AG04449 (cell line): ENCODE results near the gene YARS2.
"Not testable (repeated sequence)": the region's sequence is repeated elsewhere in the genome, so short reads cannot be mapped to it uniquely, and the experiment has no call there.

Experiments used
- CTCF ChIA-PET: fragments of 350-600 bp; formaldehyde crosslinking; extraction: SDS; loops from one replicate; lab custom pipeline; 2021; ENCODE audit warnings: antibody characterized with exemption; lab: Yijun Ruan, JAX
- POLR2A ChIA-PET: fragments of 400-600, 350-600 bp; formaldehyde crosslinking; extraction: SDS; loops from one replicate; lab custom pipeline; 2020; ENCODE audit warnings: antibody characterized with exemption, inconsistent platforms; lab: Yijun Ruan, JAX
- DNase-seq: peaks from one replicate; pipeline ENCODE4 v3.0.0-alpha.2; 2010; ENCODE audit warnings: low read depth, low spot score
- H3K4me3 ChIP-seq: 2 replicates; pipeline ENCODE4 v1.5.1; 2011; ENCODE audit warnings: low read depth, mild to moderate bottlenecking, control low read depth, low read length
- TF ChIP-seq, protein P1 (sequence below): IDR thresholded peaks from one replicate; pipeline ENCODE4 v1.5.1; 2011; ENCODE audit warnings: mild to moderate bottlenecking, moderate library complexity, low read length, control low read depth, inconsistent platforms; ENCODE audit not compliant: insufficient read depth; ENCODE audit errors: missing control alignments

YARS2 gene

DNA sequence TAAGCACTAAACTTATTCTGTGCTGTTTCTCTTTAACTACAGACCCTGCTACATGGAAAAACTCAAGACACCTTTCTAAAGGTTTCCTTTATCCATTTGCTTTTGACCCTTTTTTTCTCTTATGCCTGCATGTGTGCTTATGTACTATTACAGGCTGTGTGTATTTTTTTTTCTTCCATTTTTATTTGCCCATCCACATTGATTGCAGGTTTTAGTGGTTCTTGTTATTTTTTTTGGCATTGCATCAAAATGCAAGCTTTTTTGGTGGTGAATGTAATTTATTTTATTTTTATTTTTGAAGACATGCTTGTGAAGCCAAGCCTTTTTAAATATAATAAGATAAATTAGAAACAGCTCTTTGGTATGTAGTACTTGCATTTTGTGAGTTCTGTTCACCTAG, 49.9 kb downstream of the YARS2 start:
- no peak overlapping the region for H3K4me3 ChIP-seq
- TF ChIP-seq, protein P1, sequence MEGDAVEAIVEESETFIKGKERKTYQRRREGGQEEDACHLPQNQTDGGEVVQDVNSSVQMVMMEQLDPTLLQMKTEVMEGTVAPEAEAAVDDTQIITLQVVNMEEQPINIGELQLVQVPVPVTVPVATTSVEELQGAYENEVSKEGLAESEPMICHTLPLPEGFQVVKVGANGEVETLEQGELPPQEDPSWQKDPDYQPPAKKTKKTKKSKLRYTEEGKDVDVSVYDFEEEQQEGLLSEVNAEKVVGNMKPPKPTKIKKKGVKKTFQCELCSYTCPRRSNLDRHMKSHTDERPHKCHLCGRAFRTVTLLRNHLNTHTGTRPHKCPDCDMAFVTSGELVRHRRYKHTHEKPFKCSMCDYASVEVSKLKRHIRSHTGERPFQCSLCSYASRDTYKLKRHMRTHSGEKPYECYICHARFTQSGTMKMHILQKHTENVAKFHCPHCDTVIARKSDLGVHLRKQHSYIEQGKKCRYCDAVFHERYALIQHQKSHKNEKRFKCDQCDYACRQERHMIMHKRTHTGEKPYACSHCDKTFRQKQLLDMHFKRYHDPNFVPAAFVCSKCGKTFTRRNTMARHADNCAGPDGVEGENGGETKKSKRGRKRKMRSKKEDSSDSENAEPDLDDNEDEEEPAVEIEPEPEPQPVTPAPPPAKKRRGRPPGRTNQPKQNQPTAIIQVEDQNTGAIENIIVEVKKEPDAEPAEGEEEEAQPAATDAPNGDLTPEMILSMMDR: no peak
- CTCF ChIA-PET: interaction anchor here (1.5 kb wide), 1 partner anchor 16 kb away, joined by 3 read pairs; no protein-coding TSS in a partner anchor
- DNase-seq: no peak
- POLR2A ChIA-PET: no interaction called here

DNA sequence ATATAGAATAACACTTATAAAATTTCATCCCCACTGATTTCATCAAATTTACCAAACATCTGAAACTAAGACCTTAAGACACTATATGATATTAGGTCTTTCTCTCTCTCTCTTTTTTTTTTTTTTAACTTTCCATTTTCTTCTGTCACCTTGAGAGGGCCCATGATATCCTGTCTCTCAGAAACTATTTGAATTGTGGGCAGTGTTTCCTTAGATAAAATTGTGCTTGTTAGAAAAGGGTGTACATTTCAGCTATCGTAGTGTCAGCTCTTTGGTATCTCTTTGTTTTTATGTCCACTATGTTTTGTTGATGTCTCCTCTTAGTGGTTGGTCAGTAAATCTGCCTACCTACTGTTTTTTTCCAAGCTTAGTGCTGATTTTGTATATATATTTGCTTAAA, 52.8 kb downstream of the YARS2 start:
- ChIA-PET POLR2A (no interaction called here), CTCF (interaction anchor here (0.6 to 1.4 kb wide), 3 partner anchors 22 to 53 kb away, joined by 3 to 4 read pairs (median 3); partner anchors contain the start of gene YARS2)
- DNase-seq: no peak
- TF ChIP-seq, protein P1: no peak
- H3K4me3 ChIP-seq: no peak overlapping the region

DNA sequence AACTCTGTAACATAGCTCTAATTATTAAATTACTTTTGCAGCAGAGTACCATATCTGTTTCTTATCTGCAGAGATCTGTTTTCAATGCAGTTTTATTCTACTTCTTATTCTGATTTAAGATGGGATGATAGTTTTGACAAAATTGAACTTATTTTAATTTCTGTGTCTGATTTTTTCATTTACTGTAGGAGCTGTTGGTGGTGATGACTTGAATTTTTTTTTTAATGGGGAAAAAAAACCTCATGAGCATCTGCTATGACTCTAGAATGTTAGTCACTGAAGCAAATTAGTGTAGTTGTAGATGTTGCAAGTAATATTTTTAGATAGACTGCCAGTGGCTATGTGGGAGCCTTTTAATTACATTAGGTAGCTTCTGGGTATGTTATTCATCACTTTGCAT, 53.2 kb downstream of the YARS2 start:
- DNase-seq: no peak
- no peak overlapping the region for H3K4me3 ChIP-seq
- CTCF ChIA-PET: interaction anchor here (1.2 kb wide), 1 partner anchor 43 kb away, joined by 3 read pairs; no protein-coding TSS in a partner anchor
- TF ChIP-seq, protein P1: no peak
- POLR2A ChIA-PET: no interaction called here

DNA sequence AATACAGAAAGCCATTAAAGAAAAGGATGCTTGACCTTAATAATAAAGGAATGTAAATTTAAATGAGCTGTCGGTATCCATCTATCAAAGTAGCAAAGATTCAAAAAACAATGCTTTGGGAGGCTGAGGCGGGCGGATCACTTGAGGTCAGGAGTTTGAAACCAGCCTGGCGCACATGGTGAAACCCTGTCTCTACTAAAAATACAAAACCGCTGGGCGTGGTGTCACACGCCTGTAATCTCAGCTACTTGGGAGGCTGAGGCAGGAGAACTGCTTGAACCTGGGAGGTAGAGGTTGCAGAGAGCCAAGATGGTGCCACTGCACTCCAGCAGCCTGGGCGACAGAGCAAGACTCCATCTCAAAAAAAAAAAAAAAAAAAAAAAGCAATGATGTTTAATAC, 56.3 kb downstream of the YARS2 start:
- H3K4me3 ChIP-seq, DNase-seq, POLR2A ChIA-PET, CTCF ChIA-PET: not testable (repeated sequence)

DNA sequence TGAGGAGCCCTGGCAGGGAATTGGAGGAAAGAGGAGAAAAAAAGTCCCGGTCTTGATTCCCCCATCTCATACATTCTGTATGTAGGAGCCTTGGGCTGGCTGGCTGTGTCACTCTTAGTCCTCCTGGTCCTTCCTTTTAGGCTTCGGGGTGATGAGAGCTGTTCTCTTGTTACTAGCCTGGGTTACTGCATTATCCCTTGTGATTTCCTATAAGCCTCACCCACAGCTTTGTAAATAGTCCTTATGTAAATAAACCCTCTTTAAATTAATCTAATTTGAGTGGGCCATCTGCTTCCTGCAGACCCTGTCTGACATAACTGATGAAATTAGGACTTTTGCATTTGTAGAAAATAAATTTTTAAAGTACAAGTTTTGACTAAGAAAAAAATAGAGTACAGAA, 57.4 kb downstream of the YARS2 start:
- H3K4me3 ChIP-seq: no peak overlapping the region
- TF ChIP-seq, protein P1: no peak
- CTCF ChIA-PET: interaction anchor here (1.0 kb wide), 1 partner anchor 9 kb away, joined by 3 read pairs; no protein-coding TSS in a partner anchor
- DNase-seq: no peak
- POLR2A ChIA-PET: no interaction called here

DNA sequence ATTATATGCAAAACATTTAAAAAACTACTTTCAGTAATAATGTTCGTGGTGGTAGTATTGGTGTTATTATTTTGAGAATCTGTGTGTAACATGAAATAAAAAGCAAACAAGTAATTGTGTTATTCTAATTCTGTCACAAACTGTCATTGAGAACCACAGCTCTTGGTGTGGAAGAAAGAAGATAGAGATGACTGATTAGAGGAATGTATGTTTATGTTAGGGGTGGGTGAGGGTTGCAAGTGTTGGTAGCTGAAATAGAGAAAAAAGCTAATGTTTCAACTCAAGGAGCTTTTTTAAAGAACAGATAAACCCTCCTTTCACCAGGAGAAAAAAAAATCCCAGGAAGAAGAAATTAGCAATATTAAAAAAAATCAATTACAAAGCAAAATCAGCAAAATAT, 58.3 kb downstream of the YARS2 start:
- POLR2A ChIA-PET: no interaction called here

More for the DNA sequence above, 58.3 kb downstream of the YARS2 start:
- no peak for DNase-seq
- no peak overlapping the region for H3K4me3 ChIP-seq
- CTCF ChIA-PET: no interaction called here
- TF ChIP-seq, protein P1: no peak
